Hematopoietic multipotent progenitor cell treated with erythropoietin and hydrocortisone succinate and interleukin-3 and kit ligand, for 17 days (in vitro differentiated cells): Measurements from ENCODE around the gene F10.

ENCODE experiments used
- DNase-seq: peaks from one replicate; pipeline ENCODE4 v3.0.0-alpha.2; 2015; ENCODE audit warnings: low spot score

F10 gene

DNA sequence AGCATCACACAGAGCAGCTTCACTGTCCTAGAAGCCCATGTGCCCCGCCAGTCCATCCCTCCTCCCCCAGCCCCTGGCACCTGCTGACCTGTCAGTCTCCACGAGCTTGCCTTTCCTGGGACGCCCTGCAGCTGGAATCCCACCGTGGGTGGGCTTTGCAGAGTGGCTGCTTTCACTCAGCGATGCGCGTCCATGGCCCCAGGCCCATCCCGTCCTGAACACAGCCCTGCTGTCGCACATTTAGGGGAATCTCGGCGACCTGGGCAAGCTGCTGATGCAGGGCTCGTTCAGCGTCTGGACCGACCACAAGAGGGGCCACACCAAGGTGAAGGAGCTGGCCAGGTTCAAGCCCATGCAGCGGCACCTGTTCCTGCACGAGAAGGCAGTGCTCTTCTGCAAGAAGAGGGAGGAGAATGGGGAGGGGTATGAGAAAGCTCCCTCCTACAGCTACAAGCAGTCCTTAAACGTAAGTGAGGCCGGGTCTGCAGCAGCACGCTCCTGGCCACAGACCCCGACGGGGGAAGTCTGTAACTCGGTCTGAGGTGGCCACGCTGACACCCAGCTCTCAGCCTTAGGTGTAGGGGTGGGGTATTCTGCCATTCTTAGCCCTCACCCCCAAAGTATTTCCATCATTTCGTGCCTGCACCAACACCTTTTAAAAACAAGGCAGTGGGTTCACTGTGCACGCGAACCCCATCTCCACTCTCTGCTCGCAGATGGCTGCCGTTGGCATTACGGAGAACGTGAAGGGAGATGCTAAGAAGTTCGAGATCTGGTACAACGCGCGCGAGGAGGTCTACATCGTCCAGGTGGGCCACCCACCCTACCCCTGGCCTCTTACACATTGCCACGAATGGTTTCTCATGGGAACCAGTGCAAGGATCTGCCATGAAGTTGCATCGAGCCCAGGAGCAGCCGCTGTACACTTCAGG is 35.3 kb upstream of the F10 start:
- DNase-seq: no peak

GRCh38 chr13:113087923-113088690 is 34.5 kb upstream of the F10 start:
- DNase-seq: no peak

GRCh38 chr13:113088691-113089020 is 33.9 kb upstream of the F10 start:
- DNase-seq: no peak

DNA sequence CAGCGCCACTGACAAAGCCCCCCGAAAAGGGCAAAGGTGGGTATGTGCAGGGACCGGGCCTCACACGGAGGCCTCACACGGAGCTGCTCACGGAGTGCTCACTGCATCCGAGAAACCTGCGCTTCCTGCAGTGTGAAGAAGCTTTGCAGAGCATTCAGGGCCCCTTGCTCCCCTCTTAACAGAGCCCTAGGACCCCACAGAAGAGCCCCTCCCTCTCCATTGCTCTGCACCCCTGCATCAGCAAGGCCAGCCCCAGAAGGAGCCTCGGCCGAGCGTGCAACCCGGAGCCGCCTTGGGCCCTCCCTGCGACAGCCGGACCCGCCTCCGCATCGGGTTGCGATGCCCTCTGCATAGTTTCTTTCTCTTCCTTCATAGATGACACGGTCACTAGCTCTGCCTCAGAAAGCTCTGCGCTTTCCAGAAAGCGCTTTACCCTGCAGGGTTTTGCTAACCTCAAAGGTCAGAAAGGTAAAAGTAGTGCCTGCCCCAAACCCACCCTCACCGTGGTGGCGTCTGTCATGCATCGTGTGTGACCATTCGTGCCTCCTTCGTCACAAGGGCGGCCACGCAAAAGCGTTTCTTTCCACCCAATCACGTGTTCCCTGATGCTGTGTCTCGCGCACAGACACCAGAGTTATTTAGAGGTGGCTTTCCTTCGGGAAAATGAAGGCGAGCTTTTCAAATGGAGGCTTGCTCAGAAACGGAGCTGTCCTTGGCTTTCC is 32.7 kb upstream of the F10 start:
- DNase-seq: no peak

DNA sequence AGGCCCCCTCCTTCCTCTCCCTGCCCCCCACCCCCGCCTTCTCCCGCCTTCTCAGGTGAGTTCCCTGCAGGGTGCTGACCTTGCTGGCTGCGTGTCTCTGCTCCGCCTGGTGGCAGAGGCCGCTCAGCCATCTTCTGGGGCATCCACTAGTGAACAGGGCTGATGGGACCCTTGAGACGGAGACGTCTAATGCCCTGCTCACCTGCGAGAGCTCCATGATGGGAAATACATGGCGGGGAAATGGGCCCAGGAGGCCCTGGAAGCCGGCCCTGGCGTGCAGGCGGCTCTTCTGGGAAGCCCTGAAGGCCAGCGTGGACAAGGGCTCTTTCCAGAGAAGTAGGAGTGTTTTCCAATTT is 32.2 kb upstream of the F10 start:
- DNase-seq: no peak

DNA sequence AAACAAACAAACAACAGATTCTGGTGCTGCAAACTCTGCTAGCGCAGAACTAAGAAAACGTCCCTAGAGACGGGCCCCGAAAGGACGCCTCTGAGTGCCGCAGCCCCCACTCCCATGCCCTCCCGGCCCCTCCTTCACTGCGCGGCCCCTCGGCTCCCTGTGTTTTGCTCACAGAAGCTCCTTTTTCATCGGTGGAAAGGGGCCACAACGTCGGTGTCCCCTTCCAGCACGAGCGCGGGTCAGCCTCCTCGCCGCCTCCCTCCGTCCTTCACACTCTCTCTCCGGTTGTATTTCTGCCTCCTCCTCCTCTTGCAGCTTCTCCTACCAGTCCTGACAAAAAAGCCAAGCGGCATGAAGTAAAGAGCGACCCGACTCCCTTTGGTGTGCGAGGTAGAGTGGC is 31.8 kb upstream of the F10 start:
- DNase-seq: no peak

GRCh38 chr13:113091211-113091771 is 31.3 kb upstream of the F10 start:
- DNase-seq: no peak

GRCh38 chr13:113091891-113092775 is 30.5 kb upstream of the F10 start:
- DNase-seq: no peak

GRCh38 chr13:113092776-113093579 is 29.6 kb upstream of the F10 start:
- no peak for DNase-seq

GRCh38 chr13:113093580-113094409 is 28.8 kb upstream of the F10 start:
- no peak for DNase-seq

- DNase-seq: no peak
These were observed 28.2 kb upstream of the F10 start for GRCh38 chr13:113094410-113094800.

GRCh38 chr13:113095146-113096051 is 27.2 kb upstream of the F10 start:
- DNase-seq: no peak

GRCh38 chr13:113096052-113096744 is 26.4 kb upstream of the F10 start:
- no peak for DNase-seq

DNA sequence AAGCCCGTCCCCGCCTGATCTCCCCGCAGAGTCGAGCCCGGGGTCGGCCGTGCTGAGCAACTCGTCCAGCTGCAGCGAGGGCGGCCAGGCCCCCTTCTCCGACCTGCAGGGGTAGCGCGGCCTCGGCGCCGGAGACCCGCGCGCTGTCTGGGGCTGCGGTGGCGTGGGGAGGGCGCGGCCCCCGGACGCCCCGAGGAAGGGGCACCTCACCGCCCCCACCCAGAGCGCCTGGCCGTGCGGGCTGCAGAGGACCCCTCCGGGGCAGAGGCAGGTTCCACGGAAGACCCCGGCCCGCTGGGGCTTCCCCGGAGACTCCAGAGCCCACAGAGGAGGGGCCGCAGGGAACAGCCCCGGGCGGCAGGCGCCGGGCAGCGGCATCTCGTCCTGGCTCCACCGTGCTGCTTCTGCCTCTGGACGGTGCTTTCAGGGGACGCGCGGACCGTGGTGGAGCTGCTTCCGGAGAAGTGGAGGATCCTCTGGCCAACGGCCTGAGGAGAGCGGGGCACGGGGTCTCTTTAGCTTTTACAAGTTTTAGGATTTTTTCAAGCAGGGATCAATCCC is 25.8 kb upstream of the F10 start:
- no peak for DNase-seq

DNA sequence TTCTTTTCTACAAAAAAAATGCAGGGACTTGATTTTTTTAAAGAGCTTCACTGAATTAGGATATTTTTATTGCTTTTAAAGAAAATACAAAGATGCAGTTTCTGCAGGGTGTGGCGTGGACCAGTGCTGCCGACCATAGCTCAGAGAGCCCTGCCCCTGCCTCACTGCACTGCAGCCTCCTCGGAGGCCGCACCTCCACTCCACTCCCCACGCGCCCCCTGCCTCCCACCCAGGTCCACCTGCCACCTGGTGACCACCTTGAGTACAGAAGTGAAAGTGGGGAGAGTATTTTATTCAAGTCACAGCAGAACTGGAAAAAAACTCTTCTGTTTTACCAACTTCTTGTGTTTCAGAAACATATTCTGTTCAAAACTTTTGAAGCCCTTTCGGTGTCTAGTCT is 24.9 kb upstream of the F10 start:
- no peak for DNase-seq

GRCh38 chr13:113098162-113098732 is 24.4 kb upstream of the F10 start:
- DNase-seq: no peak

DNA sequence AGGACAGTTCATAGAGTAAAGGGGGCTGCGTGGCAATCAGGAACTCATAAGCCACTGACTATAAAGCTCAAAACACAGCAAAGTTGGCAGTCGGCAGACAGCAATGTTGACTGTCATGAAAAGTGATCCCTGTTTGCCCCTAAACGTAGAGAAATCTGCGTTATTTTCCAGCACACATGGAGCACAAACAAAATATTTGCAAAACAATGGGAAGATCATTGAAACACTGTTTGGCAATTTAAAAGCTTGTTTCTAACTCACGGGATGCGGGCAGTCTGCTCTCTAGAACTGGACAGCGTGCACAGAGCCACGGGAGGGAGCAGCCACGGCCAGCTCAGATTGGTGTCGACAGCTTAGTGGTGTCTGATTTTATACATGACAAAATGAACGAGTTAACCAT is 23.5 kb upstream of the F10 start:
- DNase-seq: no peak
